GM12864 (cell line): ENCODE results near the gene DPM3.

ENCODE experiments used
- DNase-seq: peaks from one replicate; pipeline ENCODE4 v3.0.0-alpha.2; 2011; ENCODE audit warnings: low read depth
- H3K4me3 ChIP-seq: 2 replicates; pipeline ENCODE4 v1.5.1; 2011; ENCODE audit warnings: mild to moderate bottlenecking, low read depth, low read length, control low read depth
- TF ChIP-seq, protein P1 (sequence below): IDR thresholded peaks from 2 replicates; pipeline ENCODE4 v1.5.1; 2011; ENCODE audit warnings: low read depth, mild to moderate bottlenecking, moderate library complexity, low read length, control low read depth, inconsistent platforms; ENCODE audit errors: missing control alignments

The DPM3 gene

GRCh38 chr1:155140630-155140953 is 261 bp upstream of the DPM3 start:
- no peak for DNase-seq
- TF ChIP-seq, protein P1, sequence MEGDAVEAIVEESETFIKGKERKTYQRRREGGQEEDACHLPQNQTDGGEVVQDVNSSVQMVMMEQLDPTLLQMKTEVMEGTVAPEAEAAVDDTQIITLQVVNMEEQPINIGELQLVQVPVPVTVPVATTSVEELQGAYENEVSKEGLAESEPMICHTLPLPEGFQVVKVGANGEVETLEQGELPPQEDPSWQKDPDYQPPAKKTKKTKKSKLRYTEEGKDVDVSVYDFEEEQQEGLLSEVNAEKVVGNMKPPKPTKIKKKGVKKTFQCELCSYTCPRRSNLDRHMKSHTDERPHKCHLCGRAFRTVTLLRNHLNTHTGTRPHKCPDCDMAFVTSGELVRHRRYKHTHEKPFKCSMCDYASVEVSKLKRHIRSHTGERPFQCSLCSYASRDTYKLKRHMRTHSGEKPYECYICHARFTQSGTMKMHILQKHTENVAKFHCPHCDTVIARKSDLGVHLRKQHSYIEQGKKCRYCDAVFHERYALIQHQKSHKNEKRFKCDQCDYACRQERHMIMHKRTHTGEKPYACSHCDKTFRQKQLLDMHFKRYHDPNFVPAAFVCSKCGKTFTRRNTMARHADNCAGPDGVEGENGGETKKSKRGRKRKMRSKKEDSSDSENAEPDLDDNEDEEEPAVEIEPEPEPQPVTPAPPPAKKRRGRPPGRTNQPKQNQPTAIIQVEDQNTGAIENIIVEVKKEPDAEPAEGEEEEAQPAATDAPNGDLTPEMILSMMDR = no peak
- peak overlapping the region; percentile 83 for H3K4me3 ChIP-seq

DNA sequence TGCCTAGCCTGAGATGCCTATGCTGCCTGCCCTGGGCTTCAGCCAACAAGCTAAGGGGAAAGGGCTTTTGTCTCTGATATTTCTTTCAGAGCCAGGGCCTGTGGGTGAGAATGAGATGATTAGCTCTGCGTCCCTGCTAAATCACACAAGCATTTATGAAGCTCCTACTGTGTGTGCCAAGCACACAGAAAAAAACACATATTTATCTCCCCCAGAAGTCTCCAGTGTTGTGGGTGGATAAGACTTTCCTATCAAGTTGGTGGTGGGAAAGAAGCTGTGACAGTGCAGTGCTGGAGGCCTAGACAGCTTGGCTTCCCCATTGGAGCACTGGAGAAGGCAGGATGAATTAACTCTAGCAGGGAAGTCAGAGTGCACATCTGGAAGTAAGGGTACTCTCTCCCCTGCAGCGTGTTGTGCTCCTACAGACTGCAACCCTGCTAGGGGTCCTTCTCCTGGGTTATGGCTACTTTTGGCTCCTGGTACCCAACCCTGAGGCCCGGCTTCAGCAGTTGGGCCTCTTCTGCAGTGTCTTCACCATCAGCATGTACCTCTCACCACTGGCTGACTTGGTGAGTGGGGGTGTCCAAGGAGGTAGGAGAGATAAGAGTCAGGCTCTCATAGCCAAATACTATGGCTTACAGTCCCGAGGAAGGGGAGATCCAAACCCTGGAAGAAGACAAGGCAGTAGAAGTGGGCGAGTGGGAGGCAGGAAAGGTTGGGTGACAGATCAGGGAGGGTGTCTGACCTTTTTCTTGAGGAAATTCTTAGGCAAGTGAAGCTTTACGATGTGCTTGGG is 3.0 kb downstream of the DPM3 start:
- H3K4me3 ChIP-seq = peak overlapping the region; percentile 74
- TF ChIP-seq, protein P1 = no peak
- DNase-seq = no peak

GRCh38 chr1:155136748-155137147 is 3.6 kb downstream of the DPM3 start:
- H3K4me3 ChIP-seq = peak overlapping the region; percentile 74
- DNase-seq = no peak
- TF ChIP-seq, protein P1 = no peak

DNA sequence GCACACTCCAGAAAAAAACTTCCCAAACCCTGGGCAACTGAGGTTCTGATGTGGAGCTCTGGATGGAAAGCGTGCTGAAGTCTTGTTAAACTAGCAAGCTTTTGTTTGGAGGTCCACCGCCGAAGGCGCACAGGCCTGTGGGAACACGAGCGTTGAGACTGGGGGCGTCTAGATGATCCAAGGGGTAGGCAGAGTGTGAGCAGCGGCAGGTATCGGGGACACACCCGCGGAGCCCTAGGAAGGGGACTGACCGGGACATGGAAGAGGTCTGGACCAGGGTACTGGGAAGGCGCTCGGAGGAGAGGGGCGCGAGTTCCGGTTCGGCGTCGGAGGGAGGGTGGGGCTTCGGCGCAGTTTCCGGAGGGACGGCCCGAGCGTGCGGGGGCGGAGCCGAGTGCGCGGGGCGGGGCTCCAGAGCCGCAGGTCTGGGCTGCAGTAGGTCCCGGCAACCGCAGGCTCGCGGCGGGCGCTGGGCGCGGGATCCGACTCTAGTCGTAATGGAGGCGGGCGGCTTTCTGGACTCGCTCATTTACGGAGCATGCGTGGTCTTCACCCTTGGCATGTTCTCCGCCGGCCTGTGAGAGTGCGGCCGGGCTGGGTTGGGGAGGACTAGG is 4.8 kb downstream of the DPM3 start, which contains the start of gene SLC50A1:
Gene SLC50A1, plus strand, starts transcription at position 438 of the 614 bp plus-strand sequence. Its CDS starts 60 bp downstream, at position 498.
- TF ChIP-seq, protein P1 = no peak
- peak within 1 kb of the TSS; percentile 74 for H3K4me3 ChIP-seq
- peak; percentile 61 for DNase-seq

GRCh38 chr1:155134880-155135414 is 5.4 kb downstream of the DPM3 start:
- TF ChIP-seq, protein P1 = no peak
- H3K4me3 ChIP-seq = peak overlapping the region; percentile 74
- peak; percentile 45 for DNase-seq

DNA sequence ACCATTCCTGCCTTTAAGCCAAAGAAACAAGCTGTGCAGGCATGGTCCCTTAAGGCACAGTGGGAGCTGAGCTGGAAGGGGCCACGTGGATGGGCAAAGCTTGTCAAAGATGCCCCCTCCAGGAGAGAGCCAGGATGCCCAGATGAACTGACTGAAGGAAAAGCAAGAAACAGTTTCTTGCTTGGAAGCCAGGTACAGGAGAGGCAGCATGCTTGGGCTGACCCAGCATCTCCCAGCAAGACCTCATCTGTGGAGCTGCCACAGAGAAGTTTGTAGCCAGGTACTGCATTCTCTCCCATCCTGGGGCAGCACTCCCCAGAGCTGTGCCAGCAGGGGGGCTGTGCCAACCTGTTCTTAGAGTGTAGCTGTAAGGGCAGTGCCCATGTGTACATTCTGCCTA is 6.0 kb downstream of the DPM3 start:
- TF ChIP-seq, protein P1 = no peak
- no peak overlapping the region for H3K4me3 ChIP-seq

More for the DNA sequence above, 6.0 kb downstream of the DPM3 start:
- no peak for DNase-seq
